H9 (cell line): ENCODE data around the gene TXNL4A. TPM values are rescaled to one million over a fixed set of nuclear protein-coding genes. Genes with fewer than 3 reads are reported as not detected.

ENCODE experiments used
- DNase-seq: peaks from one replicate; pipeline ENCODE4 v3.0.0-alpha.2; 2017
- H2AFZ ChIP-seq: one replicate; pipeline ENCODE4 v1.6.1; 2013; ENCODE audit warnings: mild to moderate bottlenecking, low read length, control low read depth, moderate library complexity
- H2AK5ac ChIP-seq: 2 replicates; pipeline ENCODE4 v1.6.1; 2013; ENCODE audit warnings: low read length, control low read depth, mixed read lengths; ENCODE audit not compliant: insufficient read length
- H2BK120ac ChIP-seq: one replicate; pipeline ENCODE4 v1.6.1; 2013; ENCODE audit warnings: low read depth, mild to moderate bottlenecking, low read length, control low read depth, inconsistent platforms; ENCODE audit not compliant: poor library complexity, severe bottlenecking
- H2BK12ac ChIP-seq: 2 replicates; pipeline ENCODE4 v1.6.1; 2013; ENCODE audit warnings: low read length, control low read depth, mixed read lengths, low read depth; ENCODE audit not compliant: insufficient read length
- H2BK15ac ChIP-seq: 2 replicates; pipeline ENCODE4 v1.6.1; 2013; ENCODE audit warnings: low read depth, low read length, control low read depth
- H2BK20ac ChIP-seq: one replicate; pipeline ENCODE4 v1.6.1; 2013; ENCODE audit warnings: low read depth, mild to moderate bottlenecking, low read length, control low read depth, inconsistent platforms; ENCODE audit not compliant: poor library complexity, severe bottlenecking
- H2BK5ac ChIP-seq: 2 replicates; pipeline ENCODE4 v1.6.1; 2013; ENCODE audit warnings: low read length, control low read depth, mixed read lengths; ENCODE audit not compliant: insufficient read length
- H3K14ac ChIP-seq: 2 replicates; pipeline ENCODE4 v1.6.1; 2013; ENCODE audit warnings: low read length, control low read depth; ENCODE audit not compliant: insufficient read depth
- H3K18ac ChIP-seq: 2 replicates; pipeline ENCODE4 v1.6.1; 2013; ENCODE audit warnings: low read depth, mild to moderate bottlenecking, mixed read lengths, low read length, control low read depth; ENCODE audit not compliant: insufficient read length
- H3K23ac ChIP-seq: 2 replicates; pipeline ENCODE4 v1.6.1; 2013; ENCODE audit warnings: low read length, control low read depth, mixed read lengths, low read depth; ENCODE audit not compliant: insufficient read length
- H3K23me2 ChIP-seq: 2 replicates; pipeline ENCODE4 v1.6.1; 2013; ENCODE audit warnings: low read depth, mild to moderate bottlenecking, mixed read lengths, low read length, control low read depth; ENCODE audit not compliant: insufficient read length, poor library complexity, severe bottlenecking
- H3K27ac ChIP-seq: 2 replicates; pipeline ENCODE4 v1.5.1; 2013; ENCODE audit warnings: low read length, control low read depth, mixed read lengths, low read depth; ENCODE audit not compliant: insufficient read length
- H3K27me3 ChIP-seq: 2 replicates; pipeline ENCODE4 v1.6.1; 2013; ENCODE audit warnings: low read length, control low read depth, inconsistent platforms; ENCODE audit not compliant: insufficient read depth
- H3K4ac ChIP-seq: 2 replicates; pipeline ENCODE4 v1.6.1; 2013; ENCODE audit warnings: low read depth, mild to moderate bottlenecking, control low read depth, inconsistent platforms, low read length, moderate library complexity
- H3K4me1 ChIP-seq: 2 replicates; pipeline ENCODE4 v1.6.1; 2013; ENCODE audit warnings: low read length, control low read depth, inconsistent platforms; ENCODE audit not compliant: insufficient read depth
- H3K4me2 ChIP-seq: 2 replicates; pipeline ENCODE4 v1.6.1; 2013; ENCODE audit warnings: low read length, control low read depth, mixed read lengths; ENCODE audit not compliant: insufficient read length, insufficient read depth
- H3K56ac ChIP-seq: 2 replicates; pipeline ENCODE4 v1.6.1; 2013; ENCODE audit warnings: low read depth, mild to moderate bottlenecking, mixed read lengths, low read length, control low read depth; ENCODE audit not compliant: insufficient read length
- H3K79me1 ChIP-seq: 2 replicates; pipeline ENCODE4 v1.6.1; 2013; ENCODE audit warnings: low read depth, mild to moderate bottlenecking, moderate library complexity, low read length, control low read depth, inconsistent platforms; ENCODE audit not compliant: insufficient read depth, poor library complexity, severe bottlenecking
- H3K79me2 ChIP-seq: 2 replicates; pipeline ENCODE4 v1.6.1; 2013; ENCODE audit warnings: low read length, control low read depth, inconsistent platforms; ENCODE audit not compliant: insufficient read depth
- H3K9ac ChIP-seq: 2 replicates; pipeline ENCODE4 v1.6.1; 2013; ENCODE audit warnings: low read length, control low read depth, mixed read lengths; ENCODE audit not compliant: insufficient read length; ENCODE audit errors: extremely low read depth
- H3K9me3 ChIP-seq: one replicate; pipeline ENCODE4 v1.6.1; 2013; ENCODE audit warnings: low read depth, low read length, inconsistent platforms; ENCODE audit not compliant: control insufficient read depth
- H3T11ph ChIP-seq: one replicate; pipeline ENCODE4 v1.6.1; 2013; ENCODE audit warnings: mild to moderate bottlenecking, low read length, control low read depth, inconsistent platforms
- H4K20me1 ChIP-seq: one replicate; pipeline ENCODE4 v1.6.1; 2013; ENCODE audit not compliant: control insufficient read depth, insufficient read length, insufficient read depth
- H4K5ac ChIP-seq: 2 replicates; pipeline ENCODE4 v1.6.1; 2013; ENCODE audit warnings: low read depth, mild to moderate bottlenecking, mixed read lengths, low read length, control low read depth; ENCODE audit not compliant: insufficient read length
- H4K8ac ChIP-seq: replicated peaks from 2 replicates; pipeline ENCODE4 v1.6.1; 2013; ENCODE audit warnings: low read length, control low read depth, mixed read lengths, low read depth; ENCODE audit not compliant: insufficient read length
- H4K91ac ChIP-seq: 2 replicates; pipeline ENCODE4 v1.6.1; 2013; ENCODE audit warnings: low read depth, mild to moderate bottlenecking, moderate library complexity, mixed read lengths, low read length, control low read depth; ENCODE audit not compliant: insufficient read length
- H3K27ac Mint-ChIP-seq, 3 experiments: 2 replicates in 2 of 3; 3 replicates in 1 of 3; pipeline ENCODE4 v1.8.0; 2020 to 2021; ENCODE audit warnings: mixed read lengths in 3 of 3, mild to moderate bottlenecking in 1 of 3, moderate library complexity in 1 of 3
- H3K27me3 Mint-ChIP-seq: 2 replicates; pipeline ENCODE4 v1.8.0; 2021; ENCODE audit warnings: low read depth, mild to moderate bottlenecking, moderate library complexity, mixed read lengths
- H3K36me3 Mint-ChIP-seq, 3 experiments: 2 replicates in 2 of 3; 3 replicates in 1 of 3; pipeline ENCODE4 v1.8.0; 2020 to 2021; ENCODE audit warnings: low read depth in 3 of 3, mixed read lengths in 3 of 3; ENCODE audit not compliant: insufficient read depth in 1 of 3
- H3K4me1 Mint-ChIP-seq, 2 experiments: 2 replicates each; pipeline ENCODE4 v1.8.0; 2020; ENCODE audit warnings: mixed read lengths in 2 of 2
- H3K4me3 Mint-ChIP-seq, 2 experiments: 2 replicates in 1 of 2; 3 replicates in 1 of 2; pipeline ENCODE4 v1.8.0; 2020 to 2021; ENCODE audit warnings: mild to moderate bottlenecking in 2 of 2, mixed read lengths in 2 of 2, moderate library complexity in 1 of 2
- H3K9me3 Mint-ChIP-seq, 2 experiments: 2 replicates in 1 of 2; 3 replicates in 1 of 2; pipeline ENCODE4 v1.8.0; 2020; ENCODE audit warnings: mild to moderate bottlenecking in 2 of 2, mixed read lengths in 2 of 2, moderate library complexity in 1 of 2
- CTCF ChIP-seq: fragments of 200-600 bp; sonication (generic); conservative IDR thresholded peaks from 3 replicates; pipeline ENCODE4 v1.8.0; 2021; ENCODE audit warnings: antibody characterized with exemption, mild to moderate bottlenecking
- WGBS: extraction: QIAGEN DNeasy Blood & Tissue Kit; methylation state at CpG from one replicate; pipeline ENCODE4 v1.1.7; 2013; ENCODE audit warnings: missing lambda C conversion rate, low lambda C conversion rate, mixed read lengths; ENCODE audit not compliant: insufficient read length; ENCODE audit errors: extremely low coverage; 5-methylcytosine and 5-hydroxymethylcytosine counted together
- total RNA-seq: library from RNA; stranded (reverse); gene quantifications from 2 replicates; pipeline ENCODE4 v1.2.1, GENCODE V29; 2021

Gene TXNL4A
- total RNA-seq, 1 experiment from 2014 or later: 163 TPM

- Mint-ChIP-seq H3K4me3 (no peak overlapping the region), H3K9me3 (no peaks in the 10 kb centered on the region), H3K4me1 (no peaks in the 10 kb centered on the region), H3K27ac (no peak overlapping the region), H3K36me3 (peaks cover 27 to 66% (median 54%) of the 10 kb centered on the region in 3 experiments), H3K27me3 (peaks cover 2% of the 10 kb centered on the region; the same call in 1 of the 2 replicates)
- no peak overlapping the region for H3K4me2 ChIP-seq
- no peak overlapping the region for H2BK5ac ChIP-seq
- DNase-seq: no peak
- no peaks in the 10 kb centered on the region for H3K9me3 ChIP-seq
- no peak overlapping the region for H3K9ac ChIP-seq
- no peak overlapping the region for H3K14ac ChIP-seq
- no peaks in the 10 kb centered on the region for H3K4me1 ChIP-seq
- no peak overlapping the region for H4K8ac ChIP-seq
- H3T11ph ChIP-seq: no peak overlapping the region
- WGBS: no CpG with 5 or more reads among the region's 9 CpGs
- H3K23me2 ChIP-seq: no peaks in the 10 kb centered on the region
- H3K4ac ChIP-seq: no peak overlapping the region
- H3K27me3 ChIP-seq: no peaks in the 10 kb centered on the region
- no peak overlapping the region for H2AFZ ChIP-seq
- no peaks in the 10 kb centered on the region for H4K20me1 ChIP-seq
- no peak overlapping the region for H3K18ac ChIP-seq
- no peak overlapping the region for H2BK12ac ChIP-seq
- H3K23ac ChIP-seq: no peak overlapping the region
- H3K79me1 ChIP-seq: peaks cover 10% of the 10 kb centered on the region
- no peak for TF ChIP-seq CTCF
- H4K5ac ChIP-seq: no peak overlapping the region
- no peak overlapping the region for H4K91ac ChIP-seq
- H2BK20ac ChIP-seq: no peak overlapping the region
- H3K79me2 ChIP-seq: peaks cover 12% of the 10 kb centered on the region; the same call in 1 of the 2 replicates
- H2BK120ac ChIP-seq: no peak overlapping the region
- no peak overlapping the region for H3K56ac ChIP-seq
- no peak overlapping the region for H2BK15ac ChIP-seq
- H3K27ac ChIP-seq: no peak overlapping the region
- H2AK5ac ChIP-seq: no peak overlapping the region
Observed at GRCh38 chr18:79971986-79972385, 16.4 kb downstream of the TXNL4A start.
